HCT116 (cell line): Measurements from ENCODE around the gene OR6B1. TPM values are rescaled to one million over a fixed set of nuclear protein-coding genes. Genes with fewer than 3 reads are reported as not detected.
"Not testable (repeated sequence)": the region's sequence is repeated elsewhere in the genome, so short reads cannot be mapped to it uniquely, and the experiment has no call there.

Experiments used
- ATAC-seq: fragments of 200-7000 bp; cut with Tn5 transposase; 2 replicates; pipeline ENCODE4 v1.9.1; 2020; ENCODE audit warnings: mild to moderate bottlenecking, moderate library complexity
- BruUV-seq: library from RNA; stranded (reverse); fragments of 400-500 nt; replicated peaks from 2 replicates; lab custom pipeline; 2021; lab: Mats Ljungman, UMichigan
- CTCF ChIA-PET: fragments of 300-600 bp; sonication (Branson Sonifier 250); formaldehyde crosslinking; loops from one replicate; lab custom pipeline; 2021; ENCODE audit warnings: antibody characterized with exemption; lab: Charles Lee
- POLR2A ChIA-PET: fragments of 300-600, 350-600 bp; sonication (Branson Sonifier 250); formaldehyde crosslinking; loops from one replicate; lab custom pipeline; 2021; ENCODE audit warnings: antibody characterized with exemption; lab: Charles Lee
- RAD21 ChIA-PET, 2 experiments: fragments of 300-600 bp; sonication (Branson Sonifier 250); formaldehyde crosslinking; loops; one replicate each; lab custom pipeline; 2023; ENCODE audit warnings: low total read pairs in 2 of 2; ENCODE audit not compliant: uncharacterized antibody in 2 of 2, unreplicated experiment in 2 of 2, low non-redundant PET in 1 of 2; lab: Charles Lee
- DNase-seq: peaks from one replicate; pipeline ENCODE4 v3.0.0-alpha.2; 2010; ENCODE audit warnings: low read depth, low spot score
- H2AFZ ChIP-seq: fragments of 200-600 bp; shearing (Covaris generic), sonication (generic); 2 replicates; pipeline ENCODE4 v1.6.1; 2017; ENCODE audit warnings: low read depth, mixed run types, mixed read lengths, antibody characterized with exemption, low read length; ENCODE audit not compliant: poor library complexity, severe bottlenecking
- H3K27ac ChIP-seq: 2 replicates; pipeline ENCODE4 v1.5.1; 2012; ENCODE audit warnings: low read depth, low read length
- H3K27me3 ChIP-seq: fragments of 200-600 bp; sonication (generic); 2 replicates; pipeline ENCODE4 v1.6.1; 2016; ENCODE audit warnings: mixed run types, low read length, mixed read lengths; ENCODE audit not compliant: insufficient read depth
- H3K36me3 ChIP-seq, 2 experiments: fragments of 200-500 bp in 1 of 2; fragments of 200-600 bp in 1 of 2; sonication (Bioruptor generic) in 1 of 2; sonication (generic) in 1 of 2; 2 replicates each; pipeline versions ENCODE4 v1.5.1 to v1.6.1; 2014 to 2016; ENCODE audit warnings: low read length in 2 of 2, inconsistent platforms in 1 of 2, mixed read lengths in 1 of 2, mixed run types in 1 of 2; ENCODE audit not compliant: insufficient read depth in 2 of 2, control insufficient read depth in 1 of 2
- H3K4me1 ChIP-seq, 2 experiments: fragments of 200-600 bp in 1 of 2; sonication (generic) in 1 of 2; 2 replicates each; pipeline versions ENCODE4 v1.5.1 to v1.6.1; 2012 to 2017; ENCODE audit warnings: low read length in 2 of 2, inconsistent platforms in 1 of 2, mild to moderate bottlenecking in 1 of 2, mixed read lengths in 1 of 2, mixed run types in 1 of 2, moderate library complexity in 1 of 2; ENCODE audit not compliant: insufficient read depth in 2 of 2, control insufficient read depth in 1 of 2
- H3K4me2 ChIP-seq: fragments of 200-600 bp; sonication (generic); 2 replicates; pipeline ENCODE4 v1.6.1; 2017; ENCODE audit warnings: mixed run types, low read length, mixed read lengths
- H3K4me3 ChIP-seq, 2 experiments: fragments of 200-600 bp in 1 of 2; sonication (generic) in 1 of 2; replicated peaks in 1 of 2; 2 replicates each; pipeline ENCODE4 v1.5.1; 2011 to 2016; ENCODE audit warnings: low read length in 2 of 2, control low read depth in 1 of 2, low read depth in 1 of 2, mild to moderate bottlenecking in 1 of 2, mixed read lengths in 1 of 2, mixed run types in 1 of 2
- H3K79me2 ChIP-seq: fragments of 200-600 bp; sonication (generic); 2 replicates; pipeline ENCODE4 v1.6.1; 2017; ENCODE audit warnings: mild to moderate bottlenecking, mixed run types, low read length, moderate library complexity, mixed read lengths; ENCODE audit not compliant: insufficient read depth
- H3K9ac ChIP-seq: fragments of 200-600 bp; sonication (generic); 2 replicates; pipeline ENCODE4 v1.6.1; 2016; ENCODE audit warnings: low read length, mixed read lengths
- H3K9me2 ChIP-seq: fragments of 200-600 bp; sonication (generic), shearing (Covaris generic); 2 replicates; pipeline ENCODE4 v1.6.1; 2017; ENCODE audit warnings: mixed run types, mild to moderate bottlenecking, moderate library complexity; ENCODE audit not compliant: insufficient read depth
- H3K9me3 ChIP-seq, 2 experiments: fragments of 200-500 bp in 1 of 2; fragments of 200-600 bp in 1 of 2; sonication (Bioruptor generic) in 1 of 2; sonication (generic) in 1 of 2; 2 replicates each; pipeline ENCODE4 v1.6.1; 2014 to 2017; ENCODE audit warnings: low read length in 2 of 2, mixed read lengths in 2 of 2, inconsistent platforms in 1 of 2, low read depth in 1 of 2, mild to moderate bottlenecking in 1 of 2, mixed run types in 1 of 2, moderate library complexity in 1 of 2; ENCODE audit not compliant: control insufficient read depth in 1 of 2, insufficient read depth in 1 of 2
- H4K20me1 ChIP-seq: fragments of 200-600 bp; sonication (generic), shearing (Covaris generic); 2 replicates; pipeline ENCODE4 v1.6.1; 2017; ENCODE audit warnings: mixed run types, mild to moderate bottlenecking, moderate library complexity; ENCODE audit not compliant: insufficient read depth
- CBX3 ChIP-seq: IDR thresholded peaks from 2 replicates; pipeline ENCODE4 v1.6.1; 2012; ENCODE audit warnings: low read depth
- CEBPB ChIP-seq: IDR thresholded peaks from 2 replicates; pipeline ENCODE4 v1.6.1; 2012; ENCODE audit warnings: low read depth
- EGR1 ChIP-seq: IDR thresholded peaks from 2 replicates; pipeline ENCODE4 v1.6.1; 2012; ENCODE audit warnings: low read depth
- ELF1 ChIP-seq: IDR thresholded peaks from 2 replicates; pipeline ENCODE4 v1.6.1; 2012; ENCODE audit warnings: low read depth, borderline replicate concordance
- EZH2phosphoT487 ChIP-seq: fragments of 200-600 bp; IDR thresholded peaks from 2 replicates; pipeline ENCODE4 v1.6.1; 2018; ENCODE audit warnings: antibody characterized with exemption, borderline replicate concordance
- FOSL1 ChIP-seq: IDR thresholded peaks from 2 replicates; pipeline ENCODE4 v1.6.1; 2012; ENCODE audit warnings: low read depth
- JUND ChIP-seq: IDR thresholded peaks from 2 replicates; pipeline ENCODE4 v1.6.1; 2012
- POLR2A ChIP-seq: IDR thresholded peaks from 2 replicates; pipeline ENCODE4 v1.7.0; 2011; ENCODE audit warnings: borderline replicate concordance; ENCODE audit not compliant: insufficient read depth, insufficient read length; ENCODE audit errors: extremely low read depth
- POLR2AphosphoS5 ChIP-seq: IDR thresholded peaks from 2 replicates; pipeline ENCODE4 v1.6.1; 2011; ENCODE audit warnings: mild to moderate bottlenecking, low read depth, low read length, moderate library complexity
- RAD21 ChIP-seq: IDR thresholded peaks from 2 replicates; pipeline ENCODE4 v1.6.1; 2012; ENCODE audit warnings: low read depth, mild to moderate bottlenecking
- SP1 ChIP-seq: IDR thresholded peaks from 2 replicates; pipeline ENCODE4 v1.6.1; 2012; ENCODE audit warnings: low read depth
- YY1 ChIP-seq: IDR thresholded peaks from 2 replicates; pipeline ENCODE4 v1.6.1; 2011; ENCODE audit warnings: low read length, low read depth, moderate library complexity, mild to moderate bottlenecking; ENCODE audit not compliant: insufficient replicate concordance; ENCODE audit errors: extremely low read depth
- ZFX ChIP-seq: fragments of 450-650 bp; IDR thresholded peaks from 2 replicates; pipeline ENCODE4 v1.6.1; 2017
- intact Hi-C: fragments of 100-400 bp; cut with micrococcal nuclease; formaldehyde crosslinking; loops from 2 replicates; pipeline ENCODE4 v1.10.0; 2022
- total RNA-seq: library from RNA; stranded (reverse); gene quantifications from one replicate; pipeline ENCODE4 v1.2.1, GENCODE V29; 2021; ENCODE audit not compliant: unreplicated experiment
- TF ChIP-seq, protein P1 (sequence below): IDR thresholded peaks from 2 replicates; pipeline ENCODE4 v1.6.1; 2012
- TF ChIP-seq, protein P2 (sequence below): IDR thresholded peaks from 2 replicates; pipeline ENCODE4 v1.6.1; 2012
- TF ChIP-seq, protein P3 (sequence below): IDR thresholded peaks from 2 replicates; pipeline ENCODE4 v1.6.1; 2011; ENCODE audit warnings: mild to moderate bottlenecking, low read length, moderate library complexity; ENCODE audit not compliant: insufficient replicate concordance; ENCODE audit errors: extremely low read depth

OR6B1 gene
- total RNA-seq, 1 experiment from 2014 or later: not detected

DNA sequence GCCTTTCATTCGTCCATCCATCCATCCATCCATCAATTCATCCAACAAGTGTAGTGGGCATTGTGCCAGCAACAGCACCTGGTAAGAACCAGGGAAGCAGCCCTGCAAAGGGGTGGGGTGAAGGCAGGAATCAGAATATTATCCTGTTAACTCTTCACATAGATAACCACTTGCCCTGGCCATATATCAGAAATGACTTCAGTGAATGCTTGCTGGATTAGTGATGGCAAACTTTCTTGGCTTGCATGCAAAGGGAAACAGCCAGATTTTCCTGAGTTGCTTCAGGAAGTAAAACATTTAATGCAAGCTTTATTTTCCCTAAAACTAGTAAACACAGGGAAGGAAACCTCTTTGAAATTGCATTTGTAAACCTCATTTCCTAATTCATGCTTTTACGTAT lies 49.4 kb downstream of the OR6B1 start:
- ChIA-PET CTCF (no interaction called here), POLR2A (no interaction called here)

DNA sequence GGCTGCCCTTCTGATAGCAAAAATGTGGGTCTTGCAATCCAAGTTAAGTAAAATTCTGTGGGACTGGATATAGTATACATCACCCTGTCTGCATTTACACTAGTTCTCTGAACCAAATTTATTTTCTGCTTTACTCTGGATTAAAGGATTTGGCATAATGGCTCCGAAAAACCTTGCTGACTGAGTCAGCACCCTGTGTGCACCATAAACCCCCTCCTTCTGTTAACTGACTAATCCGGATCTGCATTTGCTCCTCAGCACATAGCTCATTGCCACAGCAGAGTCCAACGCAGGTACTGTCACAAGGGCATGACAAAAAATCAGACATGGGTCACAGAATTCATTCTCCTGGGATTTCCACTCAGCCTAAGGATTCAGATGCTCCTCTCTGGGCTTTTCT lies 50.0 kb downstream of the OR6B1 start:
- no peak for ATAC-seq
- H4K20me1 ChIP-seq: no peaks in the 10 kb centered on the region
- TF ChIP-seq, protein P1, sequence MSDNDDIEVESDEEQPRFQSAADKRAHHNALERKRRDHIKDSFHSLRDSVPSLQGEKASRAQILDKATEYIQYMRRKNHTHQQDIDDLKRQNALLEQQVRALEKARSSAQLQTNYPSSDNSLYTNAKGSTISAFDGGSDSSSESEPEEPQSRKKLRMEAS: no peak
- TF ChIP-seq YY1: no peak
- TF ChIP-seq POLR2A: no peak
- TF ChIP-seq ZFX: no peak
- TF ChIP-seq FOSL1: no peak
- TF ChIP-seq CEBPB: no peak
- TF ChIP-seq POLR2AphosphoS5: no peak
- no peak for TF ChIP-seq RAD21
- TF ChIP-seq EGR1: no peak
- no peak for TF ChIP-seq JUND
- TF ChIP-seq, protein P2, sequence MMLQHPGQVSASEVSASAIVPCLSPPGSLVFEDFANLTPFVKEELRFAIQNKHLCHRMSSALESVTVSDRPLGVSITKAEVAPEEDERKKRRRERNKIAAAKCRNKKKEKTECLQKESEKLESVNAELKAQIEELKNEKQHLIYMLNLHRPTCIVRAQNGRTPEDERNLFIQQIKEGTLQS: no peak
- no peak for TF ChIP-seq CBX3
- TF ChIP-seq, all 23 proteins: peak for 0
- H2AFZ ChIP-seq: no peak overlapping the region
- H3K36me3 ChIP-seq: no peaks in the 10 kb centered on the region
- DNase-seq: no peak
- CTCF ChIA-PET: no interaction called here
- H3K4me3 ChIP-seq: no peak overlapping the region
- H3K27ac ChIP-seq: no peak overlapping the region
- RAD21 ChIA-PET: no interaction called here
- POLR2A ChIA-PET: no interaction called here
- no TSS peak for BruUV-seq
- no peaks in the 10 kb centered on the region for H3K4me1 ChIP-seq
- no peaks in the 10 kb centered on the region for H3K79me2 ChIP-seq
- intact Hi-C loops: no loop called here
- no peak overlapping the region for H3K9ac ChIP-seq
- no peaks in the 10 kb centered on the region for H3K27me3 ChIP-seq
- H3K4me2 ChIP-seq: no peak overlapping the region
- H3K9me3 ChIP-seq: no peaks in the 10 kb centered on the region
- H3K9me2 ChIP-seq: no peaks in the 10 kb centered on the region

More for the DNA sequence above, 49.4 kb downstream of the OR6B1 start:
- no TSS peak for BruUV-seq
- intact Hi-C loops: no loop called here
- DNase-seq (no peak), ATAC-seq (no peak)
- RAD21 ChIA-PET: no interaction called here
- Histone ChIP-seq H3K9me2 (no peaks in the 10 kb centered on the region), H3K36me3 (no peaks in the 10 kb centered on the region), H3K4me1 (no peaks in the 10 kb centered on the region), H3K9ac (no peak overlapping the region), H3K27me3 (no peaks in the 10 kb centered on the region), H3K27ac (no peak overlapping the region), H4K20me1 (no peaks in the 10 kb centered on the region), H3K9me3 (no peaks in the 10 kb centered on the region), H3K4me2 (no peak overlapping the region), H2AFZ (no peak overlapping the region), H3K4me3 (no peak overlapping the region), H3K79me2 (no peaks in the 10 kb centered on the region)
- TF ChIP-seq EZH2phosphoT487: no peak
- no peak for TF ChIP-seq SP1
- TF ChIP-seq YY1: no peak
- TF ChIP-seq, protein P3, sequence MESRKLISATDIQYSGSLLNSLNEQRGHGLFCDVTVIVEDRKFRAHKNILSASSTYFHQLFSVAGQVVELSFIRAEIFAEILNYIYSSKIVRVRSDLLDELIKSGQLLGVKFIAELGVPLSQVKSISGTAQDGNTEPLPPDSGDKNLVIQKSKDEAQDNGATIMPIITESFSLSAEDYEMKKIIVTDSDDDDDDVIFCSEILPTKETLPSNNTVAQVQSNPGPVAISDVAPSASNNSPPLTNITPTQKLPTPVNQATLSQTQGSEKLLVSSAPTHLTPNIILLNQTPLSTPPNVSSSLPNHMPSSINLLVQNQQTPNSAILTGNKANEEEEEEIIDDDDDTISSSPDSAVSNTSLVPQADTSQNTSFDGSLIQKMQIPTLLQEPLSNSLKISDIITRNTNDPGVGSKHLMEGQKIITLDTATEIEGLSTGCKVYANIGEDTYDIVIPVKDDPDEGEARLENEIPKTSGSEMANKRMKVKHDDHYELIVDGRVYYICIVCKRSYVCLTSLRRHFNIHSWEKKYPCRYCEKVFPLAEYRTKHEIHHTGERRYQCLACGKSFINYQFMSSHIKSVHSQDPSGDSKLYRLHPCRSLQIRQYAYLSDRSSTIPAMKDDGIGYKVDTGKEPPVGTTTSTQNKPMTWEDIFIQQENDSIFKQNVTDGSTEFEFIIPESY: no peak
- no peak for TF ChIP-seq ELF1

DNA sequence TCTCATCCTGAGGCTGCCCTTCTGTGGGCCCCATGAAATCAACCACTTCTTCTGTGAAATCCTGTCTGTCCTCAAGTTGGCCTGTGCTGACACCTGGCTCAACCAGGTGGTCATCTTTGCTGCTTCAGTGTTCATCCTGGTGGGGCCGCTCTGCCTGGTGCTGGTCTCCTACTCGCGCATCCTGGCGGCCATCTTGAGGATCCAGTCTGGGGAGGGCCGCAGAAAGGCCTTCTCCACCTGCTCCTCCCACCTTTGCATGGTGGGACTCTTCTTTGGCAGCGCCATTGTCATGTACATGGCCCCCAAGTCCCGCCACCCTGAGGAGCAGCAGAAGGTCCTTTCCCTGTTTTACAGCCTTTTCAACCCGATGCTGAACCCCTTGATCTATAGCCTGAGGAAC lies 50.8 kb downstream of the OR6B1 start:
- DNase-seq, H3K4me2 ChIP-seq, H3K27me3 ChIP-seq, H3K36me3 ChIP-seq, RAD21 ChIA-PET, H3K4me3 ChIP-seq, H4K20me1 ChIP-seq, H3K27ac ChIP-seq, intact Hi-C loops, H3K9ac ChIP-seq, POLR2A ChIA-PET, H3K9me3 ChIP-seq, H3K4me1 ChIP-seq, H3K9me2 ChIP-seq, CTCF ChIA-PET, H2AFZ ChIP-seq, BruUV-seq, ATAC-seq, H3K79me2 ChIP-seq: not testable (repeated sequence)
